GM04504 (cell line): ENCODE measurements around the gene KCNQ2.

ENCODE experiments used
- DNase-seq: peaks from one replicate; pipeline ENCODE4 v3.0.0-alpha.2; 2012; ENCODE audit warnings: low read depth

Gene KCNQ2

DNA sequence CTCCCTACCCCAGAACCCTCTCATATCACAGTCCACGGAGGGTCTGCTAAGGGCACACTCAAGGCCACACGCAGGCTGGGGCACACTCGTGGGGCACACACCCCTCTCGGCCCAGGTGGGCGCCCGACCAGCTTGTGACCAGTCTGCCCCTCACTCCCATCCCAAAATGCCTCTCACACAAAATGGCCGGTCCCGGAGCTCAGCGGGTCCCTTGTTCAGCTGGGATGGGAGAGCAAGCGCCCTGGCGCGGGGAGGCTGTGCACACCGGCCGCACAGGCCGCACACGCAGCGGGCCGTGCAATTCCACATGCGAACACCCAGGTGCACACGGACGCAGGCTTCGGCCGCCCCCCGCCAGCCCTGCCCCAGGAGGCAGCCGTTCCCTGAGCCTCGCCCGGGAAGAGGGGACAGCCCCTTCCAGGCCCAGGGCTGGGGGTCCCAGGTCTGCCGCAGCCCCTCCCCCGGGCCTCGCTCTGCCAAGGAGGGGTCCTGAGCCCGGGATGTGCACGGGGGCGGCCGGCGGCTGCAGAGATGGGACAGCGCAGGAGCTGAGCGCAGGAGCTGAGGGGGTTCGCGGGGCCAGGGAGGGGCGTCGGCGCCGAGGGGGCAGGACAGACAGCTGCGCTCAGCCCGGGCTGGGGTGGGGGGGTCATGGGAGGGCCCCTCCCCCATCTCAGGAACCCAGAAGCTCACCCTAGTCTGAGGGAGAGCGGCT lies 1.3 kb downstream of the KCNQ2 start:
- DNase-seq, result no peak

DNA sequence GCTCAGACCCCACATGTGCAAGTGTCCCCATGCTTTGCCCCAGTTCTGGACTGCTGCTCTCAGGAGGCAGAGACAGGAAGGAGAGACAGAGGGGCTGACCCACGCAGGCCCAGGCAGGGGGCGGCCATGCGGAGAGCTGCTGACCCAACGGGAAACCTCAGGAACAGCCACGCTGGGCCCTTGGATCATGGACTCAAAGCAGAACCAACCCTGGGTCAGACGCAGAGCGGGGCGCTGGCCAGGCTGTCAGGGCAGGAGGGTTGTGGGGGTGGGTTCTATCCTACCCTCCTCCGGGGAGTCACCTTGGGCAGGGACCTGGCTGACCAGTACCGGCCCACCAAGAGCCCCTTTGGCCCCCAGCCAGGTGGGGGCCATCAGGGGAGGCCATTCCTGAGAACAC lies 2.0 kb downstream of the KCNQ2 start:
- DNase-seq, result no peak

DNA sequence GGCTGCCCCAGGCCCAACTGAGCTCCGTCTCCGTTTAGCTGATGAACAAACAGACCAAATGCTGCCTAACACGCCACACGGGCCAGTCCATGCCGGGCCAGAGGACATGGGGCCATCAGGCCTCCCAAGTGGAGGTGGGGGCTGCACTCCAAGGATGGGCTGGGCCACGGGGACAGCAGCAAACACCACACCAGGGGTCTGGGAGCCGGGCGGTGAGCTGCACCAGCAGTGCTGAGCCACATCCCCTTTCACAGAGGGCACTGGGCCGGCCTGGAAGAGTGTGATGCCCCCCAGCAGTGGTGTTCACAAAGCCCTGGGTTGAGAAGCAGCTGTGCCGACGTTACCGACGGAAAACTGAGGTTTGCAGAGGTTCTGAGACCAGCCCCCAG lies 2.7 kb downstream of the KCNQ2 start:
- DNase-seq, result no peak

DNA sequence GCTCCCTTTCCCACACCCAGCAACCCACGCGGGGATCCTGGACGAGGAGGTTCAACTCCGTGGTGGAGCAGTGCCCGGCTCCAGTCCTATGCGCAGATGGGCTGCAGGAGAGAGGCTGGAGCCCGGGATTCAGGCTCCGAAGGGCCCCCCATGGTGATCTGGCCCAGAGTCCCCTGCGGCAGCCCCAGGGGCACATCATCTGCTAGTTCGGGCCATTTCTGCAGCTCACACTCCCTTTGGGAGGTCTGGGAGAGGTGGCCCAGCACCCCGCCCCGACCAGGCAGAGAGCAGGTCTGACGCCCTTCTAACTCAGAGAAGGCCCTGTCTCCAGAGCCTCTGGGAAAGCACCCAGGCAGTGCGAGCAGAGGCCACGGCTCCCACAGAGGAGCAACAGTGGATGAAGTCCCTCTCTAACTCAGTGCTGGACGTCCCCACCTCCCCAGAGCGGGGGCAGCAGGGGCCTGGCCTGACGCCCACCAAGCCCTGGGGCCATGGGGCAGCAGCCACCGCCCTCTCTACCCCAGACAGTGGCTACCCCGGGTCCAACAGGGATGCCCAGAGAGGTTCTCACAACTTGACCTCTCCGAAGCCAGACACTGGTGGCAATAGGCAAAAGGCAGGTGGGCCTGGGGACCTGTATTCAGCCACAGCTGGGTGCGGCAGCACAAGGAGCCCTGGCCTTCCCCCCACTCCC lies 3.3 kb downstream of the KCNQ2 start:
- DNase-seq, result no peak

DNA sequence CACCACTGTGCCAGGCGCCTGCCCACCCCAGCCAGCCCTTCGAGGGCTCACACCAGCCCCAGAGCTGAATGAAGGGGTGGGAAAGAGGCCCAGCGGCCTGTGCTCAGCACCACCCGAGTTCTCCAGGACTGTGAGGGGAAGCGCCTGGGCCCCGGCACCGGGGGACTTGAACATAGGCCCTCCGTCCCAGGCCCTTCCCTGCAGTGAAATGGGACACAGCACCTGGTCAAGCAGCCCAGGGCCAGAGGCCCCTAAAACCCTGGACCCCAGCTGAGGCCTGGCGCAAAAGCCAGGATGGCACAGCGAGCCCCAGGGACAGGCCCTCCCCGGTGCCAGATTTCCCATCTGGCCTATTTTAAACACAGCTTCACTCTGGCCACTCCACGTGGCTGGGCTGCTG lies 4.0 kb downstream of the KCNQ2 start:
- DNase-seq, result no peak

DNA sequence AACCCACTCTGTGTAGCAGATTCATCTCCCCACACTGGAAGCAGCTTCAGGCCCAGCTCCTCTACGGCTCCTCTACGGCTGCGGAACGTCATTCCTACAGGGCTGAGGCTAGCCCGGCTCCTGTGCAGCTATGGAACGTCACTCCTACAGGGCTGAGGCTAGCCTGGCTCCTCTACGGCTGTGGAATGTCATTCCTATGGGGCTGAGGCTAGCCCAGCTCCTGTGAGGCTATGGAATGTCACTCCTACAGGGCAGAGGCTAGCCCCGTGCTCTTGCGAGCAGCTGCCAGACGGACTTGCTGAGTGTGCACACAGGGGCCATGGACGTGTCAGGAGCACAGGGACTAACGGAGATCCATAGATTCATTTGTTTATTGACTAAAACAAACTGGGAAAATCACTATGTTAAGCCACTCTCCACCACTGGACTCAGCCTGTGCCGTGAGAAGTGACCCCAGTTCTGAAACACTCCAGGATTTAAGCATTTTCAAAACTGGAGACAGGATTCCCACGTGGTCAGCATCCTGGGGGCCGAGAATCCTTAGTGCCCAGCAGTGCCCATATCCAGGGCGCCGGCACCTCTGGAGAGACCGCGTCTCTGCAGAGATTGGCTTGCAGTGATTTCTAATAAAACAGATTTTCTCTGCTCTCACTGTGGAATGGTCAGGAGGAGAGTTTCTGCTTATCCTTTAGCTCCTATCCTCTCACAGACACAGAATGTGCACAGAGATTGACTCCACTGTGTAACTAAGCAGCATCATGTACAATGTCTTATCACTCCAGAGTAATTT lies 5.0 kb downstream of the KCNQ2 start:
- DNase-seq, result no peak

DNA sequence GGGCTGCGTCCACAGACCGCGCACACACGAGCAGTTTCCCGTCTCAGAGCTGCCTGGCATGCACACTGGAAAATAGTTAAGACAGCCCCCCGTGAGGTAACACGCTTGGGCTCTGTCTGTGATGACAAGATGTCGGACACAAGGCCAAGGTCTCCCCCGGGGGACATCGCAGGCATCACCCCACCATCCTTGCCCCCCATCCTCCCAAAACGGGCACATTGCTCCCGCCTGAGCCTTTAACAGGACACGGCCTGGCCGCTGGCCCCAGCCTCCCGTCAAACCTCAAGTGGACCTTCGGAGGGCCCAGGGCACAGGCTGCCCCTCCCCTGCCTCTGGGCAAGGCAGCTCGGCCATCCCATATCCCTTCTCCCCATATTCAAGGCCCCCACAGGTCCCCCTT lies 5.6 kb downstream of the KCNQ2 start:
- no peak for DNase-seq

DNA sequence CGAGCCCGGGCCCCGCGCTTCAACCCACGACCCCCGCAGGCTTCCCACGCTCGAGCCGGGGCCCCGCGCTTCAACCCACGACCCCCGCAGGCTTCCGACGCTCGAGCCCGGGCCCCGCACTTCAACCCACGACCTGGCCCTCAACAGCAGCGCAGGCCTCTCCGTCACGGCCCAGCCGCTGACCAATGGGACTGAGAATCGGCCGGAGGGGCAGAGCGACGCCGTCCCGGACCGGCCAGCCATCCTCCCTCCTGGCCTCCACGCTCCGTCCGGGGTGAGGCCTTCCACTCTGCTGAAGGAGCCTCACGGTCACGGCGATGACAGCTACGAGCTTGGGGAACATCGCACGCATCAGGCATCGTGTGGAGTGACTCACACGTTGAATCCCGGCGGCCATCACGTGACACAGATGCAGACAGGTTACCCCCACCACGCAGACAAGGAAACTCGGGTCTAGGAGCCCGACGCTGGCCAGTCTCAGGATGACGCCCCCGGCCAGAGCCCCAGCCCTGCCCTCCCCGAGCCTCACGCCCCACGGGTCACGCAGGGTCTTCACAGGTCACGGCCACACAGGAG lies 6.1 kb downstream of the KCNQ2 start:
- DNase-seq, result no peak

DNA sequence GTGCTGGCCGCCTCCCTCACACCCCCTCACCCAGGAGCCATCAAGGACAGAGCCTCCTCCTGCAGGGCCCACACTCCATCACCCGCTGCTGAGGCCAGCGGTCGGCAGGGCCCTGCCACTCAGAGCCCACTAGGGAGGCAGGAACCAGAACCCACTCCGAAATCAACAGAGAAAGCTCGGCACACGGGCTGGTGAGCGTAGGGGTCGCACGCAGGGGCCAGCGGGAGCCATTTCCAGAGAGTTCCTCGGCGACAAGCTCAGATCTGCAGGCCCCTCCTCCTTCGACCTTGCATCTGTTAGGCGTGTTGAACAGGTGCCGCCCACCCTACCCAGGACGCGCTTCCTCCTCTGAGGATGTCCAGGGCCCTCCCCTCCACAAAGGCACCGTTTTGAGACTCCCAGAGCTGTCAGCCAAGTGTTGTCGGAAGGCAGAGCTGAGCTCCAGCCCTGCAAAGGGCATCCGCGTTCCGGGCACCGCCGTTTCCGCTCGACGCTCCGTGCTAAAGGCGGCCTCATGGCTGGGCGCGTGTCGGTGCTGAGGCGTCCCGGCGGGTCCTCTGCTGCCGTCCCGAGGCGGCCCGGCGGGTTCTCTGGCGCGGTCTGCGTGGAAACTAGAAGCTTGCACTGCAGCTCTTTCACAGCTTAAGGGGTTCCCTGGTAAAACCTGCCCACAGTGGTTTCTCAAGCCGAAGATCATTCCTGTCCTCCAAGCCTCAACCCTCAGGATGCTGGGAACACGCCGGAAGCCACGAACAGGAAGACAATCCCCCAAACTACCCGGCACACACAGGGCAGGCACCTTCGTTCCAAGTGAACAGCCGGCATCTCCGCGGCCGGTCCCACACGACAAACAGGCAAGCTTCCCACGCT lies 6.8 kb downstream of the KCNQ2 start:
- DNase-seq, result no peak

DNA sequence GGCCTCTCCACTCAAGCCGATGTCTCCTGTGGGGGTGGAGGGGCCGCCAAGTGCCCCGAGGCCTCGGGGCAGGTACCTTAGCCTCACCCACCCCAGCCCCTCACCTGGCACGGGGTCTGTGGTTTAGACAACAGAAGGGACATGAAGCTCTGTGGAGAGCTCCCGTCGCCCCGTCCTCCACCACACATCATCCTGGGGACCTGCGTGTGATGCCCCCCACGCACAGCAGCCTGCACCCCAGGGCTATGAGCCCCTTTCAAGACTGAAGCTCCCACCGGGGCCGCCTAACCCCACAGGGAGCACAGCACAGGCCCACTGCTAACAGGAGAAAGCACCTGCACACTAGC lies 8.2 kb downstream of the KCNQ2 start:
- no peak for DNase-seq

DNA sequence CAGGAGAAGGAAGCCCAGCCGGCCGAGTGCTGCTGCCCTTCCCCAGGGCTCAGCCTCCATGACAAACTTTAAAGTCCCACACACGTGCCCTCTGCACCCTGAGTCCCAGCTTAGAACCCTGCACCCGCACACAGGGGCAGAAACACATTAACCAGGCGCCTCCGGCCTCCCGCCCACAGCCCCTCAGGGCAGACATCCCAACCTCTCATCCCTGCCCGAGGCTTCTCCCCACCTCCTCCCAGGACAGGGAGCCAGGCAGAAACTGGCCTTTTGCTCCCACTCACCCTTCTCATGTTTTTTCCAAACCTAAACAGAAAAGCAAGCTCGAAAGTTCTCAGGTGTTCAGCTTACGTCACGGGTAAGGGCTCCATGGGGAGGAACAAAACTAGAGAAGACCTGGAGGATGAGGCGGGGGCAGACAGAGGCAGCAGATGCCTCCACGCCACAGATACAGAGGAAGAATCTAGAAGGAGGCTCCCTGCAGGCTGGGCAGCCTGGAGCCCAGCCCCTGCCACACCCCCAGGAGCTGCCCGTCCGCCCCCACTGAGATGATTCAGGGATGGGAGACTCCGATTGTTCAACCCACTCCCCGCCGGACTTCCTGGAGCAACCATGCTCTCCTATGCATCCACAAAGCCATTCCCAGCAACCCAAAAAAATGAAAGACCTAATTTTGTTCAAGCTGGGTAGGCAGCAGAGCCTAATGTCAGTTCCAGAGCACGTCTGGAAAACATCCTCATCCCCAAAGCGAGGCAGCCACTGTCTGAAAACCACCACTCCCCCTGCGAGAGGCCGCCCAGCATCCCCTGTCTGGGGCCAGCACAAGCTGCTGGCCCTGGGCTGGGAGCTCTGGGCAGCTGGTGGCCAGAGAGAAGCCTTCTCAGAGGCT lies 8.8 kb downstream of the KCNQ2 start:
- DNase-seq, result no peak

DNA sequence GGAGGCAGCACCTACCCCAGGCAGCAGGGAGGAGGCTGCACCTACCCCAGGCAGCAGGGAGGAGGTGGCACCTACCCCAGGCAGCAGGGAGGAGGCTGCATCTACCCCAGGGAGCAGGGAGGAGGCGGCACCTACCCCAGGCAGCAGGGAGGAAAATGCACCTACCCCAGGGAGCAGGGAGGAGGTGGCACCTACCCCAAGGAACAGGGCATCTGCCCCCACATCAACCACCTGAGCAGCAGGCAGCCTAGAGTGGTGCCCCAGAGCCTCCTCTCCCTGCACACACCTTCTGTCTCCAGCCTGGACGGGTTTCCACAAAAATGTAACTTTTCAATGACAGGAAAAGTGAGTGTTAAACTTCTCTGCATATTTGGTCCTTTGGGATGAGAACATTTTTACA lies 10.2 kb downstream of the KCNQ2 start:
- no peak for DNase-seq

DNA sequence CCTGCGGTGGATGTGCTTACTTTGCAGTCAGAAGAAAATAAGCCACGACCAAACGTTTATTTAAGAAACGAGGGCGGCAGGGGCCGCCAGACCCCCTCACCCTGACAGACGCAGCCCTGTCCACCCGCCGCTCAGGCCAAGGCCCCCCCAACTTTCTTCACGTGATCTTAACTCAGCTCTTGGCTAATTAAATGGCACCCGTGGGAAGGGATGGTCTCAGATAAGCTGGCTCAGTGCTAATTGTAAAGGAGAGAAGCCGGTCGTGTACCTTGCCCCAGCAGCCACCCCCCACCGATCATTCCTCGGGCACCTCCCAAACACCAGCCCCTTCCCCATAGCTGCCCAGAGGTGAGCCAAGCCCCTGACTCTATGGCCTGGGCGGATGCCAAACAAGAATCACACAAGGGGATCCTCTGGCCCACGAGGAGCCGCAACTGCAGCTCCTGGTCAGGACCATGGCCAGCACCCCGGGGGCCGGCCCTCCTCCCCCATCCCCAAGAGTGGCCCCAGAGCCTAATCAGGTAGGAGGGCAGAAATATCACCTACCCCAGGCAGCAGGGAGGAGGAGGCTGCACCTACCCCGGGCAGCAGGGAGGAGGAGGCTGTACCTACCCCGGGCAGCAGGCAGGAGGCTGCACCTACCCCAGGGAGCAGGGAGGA lies 11.2 kb downstream of the KCNQ2 start:
- DNase-seq, result no peak

DNA sequence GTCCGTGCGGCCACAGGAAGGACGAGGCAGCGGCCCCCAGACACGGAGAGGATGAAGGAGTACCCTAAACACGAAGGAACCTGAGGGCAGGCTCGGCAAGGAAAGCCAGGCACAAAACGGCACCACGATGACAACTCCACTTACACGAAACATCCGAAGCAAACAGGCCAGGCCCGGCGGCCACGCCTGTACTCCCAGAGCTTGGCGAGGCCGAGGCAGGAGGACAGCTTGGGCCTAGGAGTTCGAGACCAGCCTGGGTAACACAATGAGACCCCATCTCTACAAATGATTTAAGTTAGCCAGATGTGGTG lies 13.4 kb downstream of the KCNQ2 start:
- no peak for DNase-seq

DNA sequence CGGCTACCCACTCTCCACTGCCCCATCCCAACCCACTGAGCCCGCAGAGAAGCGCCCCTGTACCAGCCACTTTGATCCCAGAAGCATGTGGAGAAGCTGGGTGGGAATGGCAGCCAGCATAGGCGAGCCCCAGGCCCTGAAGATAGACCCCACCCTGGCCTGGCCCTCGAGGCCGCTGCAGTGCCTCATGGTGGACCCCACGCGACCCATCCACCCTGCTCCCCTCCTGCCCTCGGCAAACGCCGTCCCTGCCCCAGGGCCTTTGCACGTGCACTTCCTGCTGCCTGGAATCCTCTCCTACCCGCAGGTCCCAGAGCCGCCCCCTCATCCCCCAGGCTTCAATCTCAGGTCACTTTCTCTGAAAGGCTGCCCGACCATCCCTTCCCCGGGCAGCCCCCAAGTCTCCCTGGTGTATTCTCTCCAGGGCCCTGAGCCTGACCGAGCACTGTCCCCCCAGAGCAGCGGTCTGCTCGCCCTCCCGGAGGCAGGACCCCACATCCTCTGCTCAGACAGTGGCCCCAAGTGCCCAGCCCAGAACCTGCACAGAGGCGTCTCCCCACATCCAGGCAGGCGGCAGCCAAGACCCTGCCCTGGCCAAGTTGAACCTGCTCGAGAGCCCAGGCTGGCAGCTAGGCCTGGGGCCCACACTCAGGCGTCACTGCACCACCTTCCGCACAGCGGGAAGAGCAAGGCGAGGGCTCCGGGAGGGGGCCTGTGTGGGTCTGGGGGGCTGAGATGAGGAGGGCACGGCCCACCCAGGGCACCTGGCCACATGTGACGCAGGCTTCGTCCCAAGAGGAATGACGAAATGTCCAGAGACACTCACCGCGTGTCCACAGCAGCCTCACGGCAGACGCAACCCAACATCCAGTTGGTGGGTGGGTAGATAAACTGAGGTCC lies 14.0 kb downstream of the KCNQ2 start:
- no peak for DNase-seq

DNA sequence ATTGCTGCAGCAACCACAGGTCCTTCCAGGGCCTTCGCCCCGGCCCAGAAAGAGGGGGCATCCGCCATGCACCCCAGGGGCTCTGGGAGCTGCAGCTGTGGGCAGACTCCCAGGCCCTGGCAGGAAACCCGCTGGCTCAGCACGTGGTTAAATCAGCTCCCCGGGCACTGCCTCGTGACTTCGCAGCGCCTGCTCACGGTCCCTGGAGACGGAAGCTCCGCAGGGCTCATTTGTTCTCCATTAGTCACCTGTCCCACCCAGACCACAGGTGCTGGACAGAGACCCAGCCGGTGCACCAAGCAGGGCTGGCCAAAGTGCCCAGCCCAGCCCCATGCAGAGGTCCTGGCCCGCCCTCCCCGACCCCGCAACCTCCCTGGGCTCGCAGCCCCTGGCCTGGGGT lies 14.7 kb downstream of the KCNQ2 start:
- no peak for DNase-seq

DNA sequence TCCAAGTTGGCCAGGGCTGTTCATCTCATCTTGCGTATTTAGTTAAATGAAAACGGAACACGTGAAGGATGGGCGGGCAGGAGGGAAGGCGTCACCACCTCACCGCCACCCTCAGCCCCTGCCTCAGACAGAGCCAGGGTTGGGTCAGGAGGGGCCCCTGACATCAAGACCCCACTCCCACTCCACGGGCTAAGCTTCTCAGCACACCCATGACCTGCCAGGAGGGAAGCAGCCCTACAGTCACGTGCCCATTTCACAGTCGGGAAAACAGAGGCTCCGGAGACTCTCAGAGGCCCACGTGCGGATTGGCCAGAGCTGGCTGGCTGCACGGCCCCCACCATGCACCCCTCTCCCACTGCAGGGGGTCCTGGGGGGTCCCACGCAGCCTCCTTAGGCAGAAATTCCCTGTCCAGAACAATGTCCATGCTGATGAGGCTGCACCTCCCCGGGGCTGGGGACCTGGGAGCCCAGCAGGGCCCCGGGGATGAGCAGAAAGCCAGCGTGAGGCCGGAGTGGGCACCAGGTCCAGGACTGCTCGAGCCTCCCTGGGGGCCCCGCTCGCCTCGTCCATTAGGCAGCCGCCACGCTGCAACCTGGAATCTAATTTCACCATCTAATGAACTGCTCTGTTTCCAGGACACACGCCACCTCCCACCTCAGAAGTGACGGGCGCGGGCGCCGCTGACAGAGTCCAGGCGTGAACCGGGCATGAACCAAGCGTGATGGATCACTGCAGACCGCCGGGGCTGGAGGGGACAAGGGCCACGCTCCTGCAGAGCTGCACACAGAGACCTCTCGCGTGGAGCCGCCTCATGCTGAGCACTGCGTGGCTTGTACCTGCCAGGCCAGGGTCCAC lies 15.8 kb downstream of the KCNQ2 start:
- no peak for DNase-seq

DNA sequence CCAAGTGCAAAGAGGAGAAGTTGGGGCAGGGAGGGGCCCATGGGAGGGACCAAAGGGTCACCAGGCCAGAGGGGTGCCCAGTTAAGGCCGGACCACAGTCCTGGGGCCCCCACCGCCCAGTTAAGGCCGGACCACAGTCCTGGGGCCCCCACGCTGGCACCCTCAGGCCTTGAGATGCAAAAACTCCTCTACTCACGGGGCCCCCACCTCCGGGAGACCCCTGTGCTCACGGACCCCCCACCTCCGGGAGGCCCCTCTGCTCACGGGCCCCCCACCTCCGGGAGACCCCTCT lies 16.9 kb downstream of the KCNQ2 start:
- no peak for DNase-seq
